Hepatocyte (in vitro differentiated cells): ENCODE data around the gene HIRA.

Experiments
- CTCF ChIP-seq: fragments of 200-600 bp; sonication (generic); IDR thresholded peaks from 2 replicates; pipeline ENCODE4 v1.5.1; 2016; ENCODE audit warnings: antibody characterized with exemption, mild to moderate bottlenecking; ENCODE audit not compliant: poor library complexity
- EZH2 ChIP-seq: fragments of 200-600 bp; sonication (generic); IDR thresholded peaks from 2 replicates; pipeline ENCODE4 v1.6.1; 2016; ENCODE audit warnings: antibody characterized with exemption, mild to moderate bottlenecking, borderline replicate concordance

- TF ChIP-seq CTCF (no peak), EZH2 (no peak)
Measured at GRCh38 chr22:19454156-19454555, 22.6 kb upstream of the HIRA start.
